K562 (cell line): ENCODE results near the gene CCDC27.

Source experiments
- ARNT ChIP-seq, 2 experiments: fragments of 450-650 bp; IDR thresholded peaks; 2 replicates each; pipeline ENCODE4 v1.6.1; 2016; ENCODE audit warnings: mild to moderate bottlenecking in 1 of 2
- CHD2 ChIP-seq: IDR thresholded peaks from 2 replicates; pipeline ENCODE4 v1.6.1; 2011; ENCODE audit warnings: low read depth, low read length
- CTCF ChIP-seq, 3 experiments: IDR thresholded peaks in 2 of 3; conservative IDR thresholded peaks in 1 of 3; 2 replicates each; pipeline ENCODE4 v1.5.1; 2011 to 2012; ENCODE audit warnings: low read length in 3 of 3, mild to moderate bottlenecking in 3 of 3, control low read depth in 2 of 3, improper control_type of control experiment in 1 of 3, inconsistent platforms in 1 of 3, low read depth in 1 of 3, mixed read lengths in 1 of 3, moderate library complexity in 1 of 3; ENCODE audit not compliant: insufficient read depth in 2 of 3
- DLX4 ChIP-seq: fragments of 250-450 bp; sonication (Bioruptor Pico); IDR thresholded peaks from 2 replicates; pipeline ENCODE4 v1.6.1; 2021; ENCODE audit warnings: mild to moderate bottlenecking
- EHMT2 ChIP-seq: fragments of 450-650 bp; IDR thresholded peaks from 2 replicates; pipeline ENCODE4 v1.6.1; 2018; ENCODE audit warnings: antibody characterized with exemption
- EZH2 ChIP-seq: IDR thresholded peaks from 2 replicates; pipeline ENCODE4 v1.6.1; 2012; ENCODE audit warnings: low read depth, mild to moderate bottlenecking, inconsistent platforms, low read length, borderline replicate concordance
- KLF10 ChIP-seq: fragments of 250-450 bp; sonication (Bioruptor Pico); IDR thresholded peaks from 2 replicates; pipeline ENCODE4 v1.6.1; 2021; ENCODE audit warnings: matching md5 sums
- MECOM ChIP-seq: fragments of 250-450 bp; sonication (Bioruptor Pico); IDR thresholded peaks from 2 replicates; pipeline ENCODE4 v1.8.0; 2022; ENCODE audit warnings: inconsistent platforms
- RAD21 ChIP-seq, 2 experiments: fragments of 250-450 bp in 1 of 2; fragments of 450-650 bp in 1 of 2; sonication (Bioruptor Pico) in 1 of 2; formaldehyde crosslinking in 1 of 2; IDR thresholded peaks in 1 of 2; conservative IDR thresholded peaks in 1 of 2; 2 replicates each; pipeline versions ENCODE4 v1.4.0 to v1.8.0; 2020 to 2022; ENCODE audit warnings: mild to moderate bottlenecking in 2 of 2, moderate library complexity in 1 of 2
- SOX6 ChIP-seq: fragments of 450-650 bp; IDR thresholded peaks from 2 replicates; pipeline ENCODE4 v1.6.1; 2014; ENCODE audit warnings: mild to moderate bottlenecking
- SP1 ChIP-seq: sonication (generic); formaldehyde crosslinking; IDR thresholded peaks from 2 replicates; pipeline ENCODE4 v1.8.1; 2022; ENCODE audit warnings: mild to moderate bottlenecking, missing genetic modification reagents

GRCh38 chr1:3759796-3760195, 7.5 kb downstream of the CCDC27 start:
- no peak for TF ChIP-seq CTCF (IDR thresholded peaks at IDR 0.05 in 2 of 3, conservative IDR thresholded peaks at IDR 0.05 in 1 of 3; ENCODE audit: insufficient read depth in 2 of 3, low read depth in 1 of 3, low read length in 3 of 3)
- no peak for TF ChIP-seq EZH2
- no peak for TF ChIP-seq CHD2
- TF ChIP-seq SOX6 = peak; percentile 58; the same call in 1 of the 2 replicates
- TF ChIP-seq KLF10 (CRISPR knock-in tag) = no peak
- TF ChIP-seq EHMT2 = no peak
- 0 out of 2 replicates have a peak, but pooled peaks have one; percentile 47 for TF ChIP-seq SP1 (CRISPR knock-in tag)
- TF ChIP-seq MECOM (CRISPR knock-in tag) = peak; percentile 71; the same call in 1 of the 2 replicates
- TF ChIP-seq RAD21 (CRISPR knock-in tag; conservative IDR thresholded peaks at IDR 0.05 in 1 of 2, IDR thresholded peaks at IDR 0.05 in 1 of 2) = no peak
- TF ChIP-seq DLX4 (CRISPR knock-in tag) = no peak
- no peak for TF ChIP-seq ARNT (IDR thresholded peaks at IDR 0.05)
